ENCODE data around the gene AURKAIP1.

Gene AURKAIP1

GRCh38 chr1:1331068-1331965 is 43.7 kb downstream of the AURKAIP1 start, which contains the start of gene TAS1R3:
Gene TAS1R3 (plus strand): TSS chr1:1331280. CDS start chr1:1331346, 66 bp downstream.
- DNase-seq: no peak

DNA sequence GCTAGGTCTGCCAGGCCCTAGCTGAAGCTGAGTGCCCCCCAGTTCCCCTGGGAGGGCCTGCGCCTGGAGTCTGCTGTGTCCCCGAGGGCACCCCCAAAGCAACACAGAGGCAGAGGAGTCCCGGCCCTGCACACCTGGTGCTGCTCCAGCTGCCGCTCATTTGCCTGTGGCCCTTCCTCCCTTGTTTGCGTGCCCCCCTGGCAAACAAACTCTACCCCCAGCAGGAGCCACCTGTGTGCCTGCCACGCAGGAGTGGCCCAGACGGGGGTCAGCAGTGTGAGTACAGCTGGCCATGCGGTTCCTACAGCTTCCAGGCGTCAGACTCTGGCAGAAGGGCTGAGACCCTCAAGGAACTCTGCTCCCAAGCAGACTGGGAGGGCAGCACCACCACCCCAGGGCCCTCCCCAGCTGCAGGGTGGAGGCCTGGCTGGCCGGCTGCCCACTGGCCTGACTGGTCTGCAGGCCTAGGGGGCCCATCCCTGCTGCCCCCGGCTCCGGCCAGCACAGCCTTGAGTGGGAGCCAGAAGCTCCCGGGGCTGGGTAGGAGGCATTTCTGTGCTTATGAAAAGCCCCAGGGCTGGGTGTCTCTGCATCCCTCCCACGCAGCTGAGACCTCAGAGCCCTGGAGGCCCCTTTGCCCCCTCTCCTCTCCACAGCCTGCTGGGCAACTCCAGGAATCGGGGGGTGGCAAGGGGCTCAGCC is 44.5 kb downstream of the AURKAIP1 start:
- DNase-seq: no peak

DNA sequence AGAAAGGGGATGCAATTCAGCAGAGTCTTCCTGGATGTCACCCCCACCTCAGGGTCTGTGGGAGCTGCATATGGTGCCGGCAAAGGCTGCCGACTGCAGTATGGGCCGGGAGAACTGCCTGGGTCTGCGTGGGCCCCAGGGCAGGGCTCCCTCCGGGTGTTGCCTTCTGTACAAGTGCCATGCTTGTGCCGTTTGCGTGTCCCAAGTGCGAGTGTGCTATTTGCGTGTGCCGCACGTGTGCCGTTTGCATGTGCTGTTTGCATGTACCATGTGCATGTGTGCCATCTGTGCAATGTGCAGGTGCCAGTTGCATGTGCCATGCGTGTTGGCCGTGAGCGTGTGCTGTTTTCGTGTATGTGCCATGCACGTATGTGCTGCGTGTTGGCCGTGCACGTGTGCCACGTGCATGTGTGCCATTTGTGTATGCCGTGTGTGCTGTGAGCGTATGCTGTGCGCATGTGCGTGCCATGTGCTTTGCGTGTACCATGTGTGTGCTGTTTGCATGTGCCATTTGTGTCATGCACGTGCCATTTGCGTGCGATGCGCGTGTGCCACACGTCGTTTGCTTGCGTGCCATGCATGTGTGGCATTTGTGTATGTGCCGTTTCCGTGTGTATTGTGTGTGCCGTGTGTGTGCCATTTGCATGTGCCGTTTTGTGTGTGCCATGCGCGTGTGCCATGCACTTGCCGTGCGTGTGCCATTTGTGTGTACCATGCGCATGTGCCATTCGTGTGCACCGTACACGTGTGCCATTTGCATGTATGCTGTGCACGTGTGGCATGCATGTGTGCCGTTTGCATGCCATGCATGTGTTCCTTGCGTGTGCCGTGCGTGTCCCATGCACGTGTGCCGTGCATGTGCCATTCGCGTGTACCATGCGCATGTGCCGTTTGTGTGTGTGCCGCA is 45.5 kb downstream of the AURKAIP1 start:
- no peak for DNase-seq

DNA sequence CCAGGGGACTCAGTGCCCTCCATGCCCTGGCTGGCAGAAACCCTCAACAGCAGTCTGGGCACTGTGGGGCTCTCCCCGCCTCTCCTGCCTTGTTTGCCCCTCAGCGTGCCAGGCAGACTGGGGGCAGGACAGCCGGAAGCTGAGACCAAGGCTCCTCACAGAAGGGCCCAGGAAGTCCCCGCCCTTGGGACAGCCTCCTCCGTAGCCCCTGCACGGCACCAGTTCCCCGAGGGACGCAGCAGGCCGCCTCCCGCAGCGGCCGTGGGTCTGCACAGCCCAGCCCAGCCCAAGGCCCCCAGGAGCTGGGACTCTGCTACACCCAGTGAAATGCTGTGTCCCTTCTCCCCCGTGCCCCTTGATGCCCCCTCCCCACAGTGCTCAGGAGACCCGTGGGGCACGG is 46.8 kb downstream of the AURKAIP1 start:
- DNase-seq: no peak

GRCh38 chr1:1327291-1327690 is 47.7 kb downstream of the AURKAIP1 start:
- DNase-seq: no peak

- no peak for DNase-seq
These were observed 48.9 kb downstream of the AURKAIP1 start for GRCh38 chr1:1326075-1326605.

DNA sequence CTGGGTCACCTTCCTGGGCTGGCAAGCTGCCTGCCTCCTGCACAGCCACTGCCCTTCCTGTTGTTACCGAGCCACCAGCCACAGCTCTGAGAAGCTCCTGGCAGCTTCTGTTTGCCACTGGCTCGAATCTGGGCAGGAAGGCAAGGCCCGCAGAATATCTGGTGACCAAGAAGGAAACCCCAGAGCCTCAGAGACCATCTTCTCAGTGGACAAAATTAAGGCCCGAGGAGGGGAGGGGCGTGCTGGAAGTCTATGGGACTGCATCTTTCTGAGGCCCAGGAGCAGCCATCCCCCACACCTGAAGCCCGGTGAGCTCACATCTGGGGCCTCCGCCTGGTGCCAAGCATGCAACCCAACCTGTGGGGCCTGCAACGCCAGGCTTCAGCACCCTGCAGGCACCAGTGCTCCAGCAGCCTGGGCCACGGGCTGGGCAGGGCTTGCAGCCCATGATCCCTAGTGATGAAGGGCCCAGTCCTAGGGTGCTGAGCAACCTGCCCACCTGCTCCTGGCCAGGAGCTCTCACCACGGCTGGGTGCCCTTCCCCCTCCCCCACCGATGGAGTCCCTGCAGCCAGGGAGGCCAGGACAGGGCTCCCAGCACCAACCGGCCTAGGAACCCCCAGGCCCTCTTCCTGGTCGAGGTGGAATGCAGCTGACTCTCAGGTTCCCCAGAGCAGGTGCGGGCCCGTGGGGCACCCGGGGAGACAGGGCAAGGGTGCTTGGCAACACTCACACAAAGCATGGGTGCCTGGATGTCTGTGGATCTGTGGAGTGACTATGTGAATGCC is 49.5 kb downstream of the AURKAIP1 start:
- no peak for DNase-seq

DNA sequence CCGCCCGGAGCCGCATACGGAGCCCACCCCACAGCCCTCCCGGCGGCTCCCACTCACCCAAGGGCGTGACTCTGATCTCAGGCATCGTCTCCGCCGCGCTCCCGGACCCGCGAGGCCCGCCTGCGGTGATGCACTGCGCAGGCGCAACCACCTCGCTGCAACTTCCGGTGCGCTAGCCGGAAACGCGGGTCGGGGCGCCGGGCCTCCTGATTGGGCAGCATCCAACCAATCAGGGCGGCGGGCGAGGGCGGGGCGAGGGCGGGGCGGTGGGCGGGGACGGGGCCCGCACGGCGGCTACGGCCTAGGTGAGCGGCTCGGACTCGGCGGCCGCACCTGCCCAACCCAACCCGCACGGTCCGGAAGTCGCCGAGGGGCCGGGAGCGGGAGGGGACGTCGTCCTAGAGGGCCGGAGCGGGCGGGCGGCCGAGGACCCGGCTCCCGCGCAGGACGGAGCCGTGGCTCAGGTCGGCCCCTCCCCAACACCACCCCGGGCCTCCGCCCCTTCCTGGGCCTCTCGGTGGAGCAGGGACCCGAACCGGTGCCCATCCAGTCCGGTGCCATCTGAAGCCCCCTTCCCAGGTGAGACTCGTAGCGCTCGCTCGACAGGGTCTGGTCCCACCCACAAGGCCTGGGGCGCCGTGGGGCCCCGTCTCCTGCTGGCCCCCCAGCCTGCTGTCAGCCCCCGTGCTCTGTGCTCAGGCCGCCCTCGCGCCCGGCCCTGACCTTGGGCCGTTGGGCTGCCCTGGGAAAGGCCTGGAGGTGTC is 50.3 kb downstream of the AURKAIP1 start, which contains the start of the genes CPTP and INTS11:
Gene CPTP (plus strand): TSS at position 279 of the 764 bp plus-strand sequence. CDS start 2,109 bp downstream, outside the sequence.
Gene INTS11 (minus strand): TSS at position 137 of the 764 bp plus-strand sequence. CDS start 52 bp downstream, at position 85.
- DNase-seq: peak; percentile 90

DNA sequence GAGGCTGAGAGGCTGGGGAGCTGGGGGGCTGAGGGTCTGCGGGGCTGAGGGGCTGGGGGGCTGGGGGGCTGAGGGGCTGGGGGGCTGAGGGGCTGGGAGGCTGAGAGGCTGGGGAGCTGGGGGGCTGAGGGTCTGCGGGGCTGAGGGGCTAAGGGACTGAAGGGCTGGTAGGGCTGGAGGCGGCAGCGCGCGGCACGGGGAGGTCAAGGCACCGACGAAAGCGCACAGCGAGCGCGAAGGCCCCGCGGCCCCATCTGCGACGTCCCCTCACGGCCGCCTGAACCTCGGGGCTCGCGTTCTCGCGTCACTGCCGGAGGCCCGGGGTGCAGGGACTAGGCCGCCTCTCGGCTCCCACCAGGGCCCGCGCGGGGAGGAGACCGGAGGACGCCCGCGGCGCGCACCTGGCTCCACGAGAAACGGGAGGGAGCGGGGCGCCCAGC is 50.9 kb downstream of the AURKAIP1 start:
- DNase-seq: no peak
